ENCODE results near the gene TPPP2. TPM values are rescaled to one million over a fixed set of nuclear protein-coding genes. Genes with fewer than 3 reads are reported as not detected.
A peak's percentile ranks its signal among the peaks of the same experiment; 100 is the strongest.

TPPP2 gene
- total and polyA plus RNA-seq, 9 of the 15 experiments (the other 6 are each of a cell fraction or from before 2014, with no cell fraction given): 0.18 TPM; not detected in 8

- TF ChIP-seq REST (IDR thresholded peaks at IDR 0.05; ENCODE audit: borderline replicate concordance): no peak
- 0 out of 2 replicates have a peak, but pooled peaks have one; percentile 34 for TF ChIP-seq REST (CRISPR knock-in tag; IDR thresholded peaks at IDR 0.05; ENCODE audit: low read depth)
- TF ChIP-seq ZNF695 (CRISPR knock-in tag; IDR thresholded peaks at IDR 0.05): no peak
- TF ChIP-seq BRF2 (IDR thresholded peaks at IDR 0.05; ENCODE audit: borderline replicate concordance, insufficient read depth, insufficient read length): no peak
- TF ChIP-seq ZNF639 (CRISPR knock-in tag; conservative IDR thresholded peaks at IDR 0.05 in 1 of 2, IDR thresholded peaks at IDR 0.05 in 1 of 2): 0 out of 4 replicates have a peak, but pooled peaks of 1 of the 2 experiments have one; percentile 12
- no peak for TF ChIP-seq ATF2 (CRISPR knock-in tag; IDR thresholded peaks at IDR 0.05)
- no peak for TF ChIP-seq CGGBP1 (CRISPR knock-in tag; IDR thresholded peaks at IDR 0.05)
- no peak for TF ChIP-seq BMI1 (IDR thresholded peaks at IDR 0.05; ENCODE audit: low read length)
- peak; percentile 13; the same call in 1 of the 2 replicates for TF ChIP-seq PHF8 (IDR thresholded peaks at IDR 0.05; ENCODE audit: borderline replicate concordance, low read length)
- TF ChIP-seq ZBTB34 (CRISPR knock-in tag; IDR thresholded peaks at IDR 0.05): no peak
- TF ChIP-seq SAP30 (IDR thresholded peaks at IDR 0.05; ENCODE audit: borderline replicate concordance, insufficient read depth, low read depth, low read length, poor library complexity, severe bottlenecking): no peak
Measured at GRCh38 chr14:21071225-21072030, 41.4 kb downstream of the TPPP2 start (continued).

All from K562 (cell line).